Measurements from ENCODE around the gene ANKFY1.

GRCh38 chr17:4256952-4257351, 6.8 kb downstream of the ANKFY1 start:
- TF ChIP-seq MAZ (CRISPR knock-in tag; conservative IDR thresholded peaks at IDR 0.05 in 1 of 2, IDR thresholded peaks at IDR 0.05 in 1 of 2): no peak
- TF ChIP-seq NR2C2 (CRISPR knock-in tag; IDR thresholded peaks at IDR 0.05): no peak
- no peak for TF ChIP-seq NR2C2 (tag; IDR thresholded peaks at IDR 0.05)
- TF ChIP-seq CTCF (IDR thresholded peaks at IDR 0.05 in 2 of 3, conservative IDR thresholded peaks at IDR 0.05 in 1 of 3; ENCODE audit: insufficient read depth in 2 of 3, low read depth in 1 of 3, low read length in 3 of 3): no peak
- TF ChIP-seq ZC3H11A (IDR thresholded peaks at IDR 0.05; ENCODE audit: low read depth, low read length): no peak
- no peak for TF ChIP-seq GTF2F1 (IDR thresholded peaks at IDR 0.05; ENCODE audit: low read depth, low read length)
- TF ChIP-seq PRPF4 (IDR thresholded peaks at IDR 0.05; ENCODE audit: insufficient read depth, low read depth, low read length, poor library complexity, severe bottlenecking): no peak
- no peak for TF ChIP-seq ZNF347 (CRISPR knock-in tag; IDR thresholded peaks at IDR 0.05; ENCODE audit: low read depth)
- TF ChIP-seq ZNF24 (IDR thresholded peaks at IDR 0.05): no peak

Data from K562 (cell line).